Measurements from ENCODE around the gene GIMAP6.

DNA sequence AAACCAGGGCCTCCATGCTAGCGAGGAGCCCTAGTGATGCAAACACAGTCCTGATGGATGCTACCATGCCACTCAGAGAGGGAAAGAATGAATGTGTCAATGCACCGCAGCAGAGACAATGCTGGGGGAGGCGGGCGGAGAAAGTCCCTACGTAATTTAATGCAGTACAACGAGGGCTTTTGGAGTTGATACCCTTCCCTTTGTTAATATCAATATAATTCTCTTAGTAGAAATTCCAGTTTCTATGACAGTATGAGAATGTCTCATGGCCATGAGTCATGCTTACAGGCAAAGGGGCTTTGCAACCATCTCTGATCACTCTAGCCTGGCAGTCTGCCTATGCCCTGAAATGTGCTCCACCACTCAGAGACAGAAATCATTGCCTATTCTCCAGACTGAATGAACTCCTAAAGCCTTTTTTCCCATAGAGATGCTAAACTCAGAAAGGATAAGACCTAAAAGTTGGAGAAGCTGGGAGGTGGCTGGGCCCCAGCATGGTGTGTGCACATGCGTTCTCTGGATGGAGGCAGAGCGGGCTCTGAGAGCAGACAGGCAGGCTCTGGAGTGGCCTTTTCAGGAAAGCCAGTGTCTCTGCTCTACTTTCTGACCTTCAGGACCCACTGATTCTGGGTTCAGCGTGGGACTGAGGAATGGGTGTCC, 33.0 kb upstream of the GIMAP6 start:
- TF ChIP-seq, protein P1, sequence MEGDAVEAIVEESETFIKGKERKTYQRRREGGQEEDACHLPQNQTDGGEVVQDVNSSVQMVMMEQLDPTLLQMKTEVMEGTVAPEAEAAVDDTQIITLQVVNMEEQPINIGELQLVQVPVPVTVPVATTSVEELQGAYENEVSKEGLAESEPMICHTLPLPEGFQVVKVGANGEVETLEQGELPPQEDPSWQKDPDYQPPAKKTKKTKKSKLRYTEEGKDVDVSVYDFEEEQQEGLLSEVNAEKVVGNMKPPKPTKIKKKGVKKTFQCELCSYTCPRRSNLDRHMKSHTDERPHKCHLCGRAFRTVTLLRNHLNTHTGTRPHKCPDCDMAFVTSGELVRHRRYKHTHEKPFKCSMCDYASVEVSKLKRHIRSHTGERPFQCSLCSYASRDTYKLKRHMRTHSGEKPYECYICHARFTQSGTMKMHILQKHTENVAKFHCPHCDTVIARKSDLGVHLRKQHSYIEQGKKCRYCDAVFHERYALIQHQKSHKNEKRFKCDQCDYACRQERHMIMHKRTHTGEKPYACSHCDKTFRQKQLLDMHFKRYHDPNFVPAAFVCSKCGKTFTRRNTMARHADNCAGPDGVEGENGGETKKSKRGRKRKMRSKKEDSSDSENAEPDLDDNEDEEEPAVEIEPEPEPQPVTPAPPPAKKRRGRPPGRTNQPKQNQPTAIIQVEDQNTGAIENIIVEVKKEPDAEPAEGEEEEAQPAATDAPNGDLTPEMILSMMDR (IDR thresholded peaks at IDR 0.05) = no peak
- TF ChIP-seq POLR2A (IDR thresholded peaks at IDR 0.05) (no peak), EP300 (IDR thresholded peaks at IDR 0.05) (no peak)

All from stomach (tissue), 4 donors.